NOMO-1 (cell line): ENCODE data around the gene SEBOX.
"Not testable (repeated sequence)": the region's sequence is repeated elsewhere in the genome, so short reads cannot be mapped to it uniquely, and the experiment has no call there.

Experiments used
- DNase-seq, 2 experiments: peaks; one replicate each; lab custom pipeline; 2025; ENCODE audit not compliant: unreplicated experiment in 2 of 2; lab: John Stamatoyannopoulos, UW

SEBOX gene

GRCh38 chr17:28342313-28342712 lies 22.7 kb downstream of the SEBOX start:
- DNase-seq = no peak

- DNase-seq = no peak
Observed at GRCh38 chr17:28341516-28341915, 23.5 kb downstream of the SEBOX start.

- no peak for DNase-seq
Observed at GRCh38 chr17:28340374-28340773, 24.6 kb downstream of the SEBOX start.

GRCh38 chr17:28339431-28339830 lies 25.6 kb downstream of the SEBOX start:
- DNase-seq = no peak

- DNase-seq = not testable (repeated sequence)
Observed at GRCh38 chr17:28338769-28339212, 26.2 kb downstream of the SEBOX start.

GRCh38 chr17:28338056-28338768 lies 26.8 kb downstream of the SEBOX start:
- no peak for DNase-seq

- no peak for DNase-seq
Observed at GRCh38 chr17:28335959-28336871, 28.8 kb downstream of the SEBOX start.

GRCh38 chr17:28335201-28335958 lies 29.6 kb downstream of the SEBOX start, which contains the start of the genes IFT20 and TNFAIP1:
Gene IFT20, minus strand, starts transcription at chr17:28335472. Its CDS starts 3,487 bp downstream, at chr17:28331985.
Gene TNFAIP1, plus strand, starts transcription at chr17:28335761. Its CDS starts 3,761 bp downstream, at chr17:28339522.
- peak; percentile 99 for DNase-seq

- DNase-seq = peak in 1 of 2 experiments; percentile 15
Observed at GRCh38 chr17:28334666-28335200, 30.3 kb downstream of the SEBOX start.

- DNase-seq = peak in 1 of 2 experiments; percentile 68
Observed at GRCh38 chr17:28334171-28334570, 30.8 kb downstream of the SEBOX start.

GRCh38 chr17:28333083-28333746 lies 31.8 kb downstream of the SEBOX start:
- DNase-seq = no peak

GRCh38 chr17:28331891-28332420 lies 33.0 kb downstream of the SEBOX start:
- no peak for DNase-seq

GRCh38 chr17:28330671-28331070 lies 34.3 kb downstream of the SEBOX start:
- DNase-seq = no peak

GRCh38 chr17:28328325-28328724 lies 36.7 kb downstream of the SEBOX start:
- DNase-seq = no peak

GRCh38 chr17:28327709-28328108 lies 37.3 kb downstream of the SEBOX start:
- DNase-seq = no peak

- no peak for DNase-seq
Observed at GRCh38 chr17:28327031-28327607, 37.9 kb downstream of the SEBOX start.

GRCh38 chr17:28326114-28326513 lies 38.9 kb downstream of the SEBOX start:
- DNase-seq = no peak

- no peak for DNase-seq
Observed at GRCh38 chr17:28325211-28325610, 39.8 kb downstream of the SEBOX start.

GRCh38 chr17:28324781-28325180 lies 40.2 kb downstream of the SEBOX start:
- peak; percentile 13 to 23 for DNase-seq
